22Rv1 (cell line): ENCODE results near the gene AKAP14.
"Not testable (repeated sequence)": the region's sequence is repeated elsewhere in the genome, so short reads cannot be mapped to it uniquely, and the experiment has no call there.

Experiments used
- H3K27ac ChIP-seq: fragments of 450-650 bp; 2 replicates; pipeline ENCODE4 v1.5.1; 2017
- CTCF ChIP-seq: fragments of 450-650 bp; IDR thresholded peaks from 2 replicates; pipeline ENCODE4 v1.5.1; 2017; ENCODE audit warnings: mild to moderate bottlenecking
- ZFX ChIP-seq: fragments of 450-650 bp; IDR thresholded peaks from 2 replicates; pipeline ENCODE4 v1.6.1; 2017; ENCODE audit warnings: antibody characterized with exemption, borderline replicate concordance

AKAP14 gene

GRCh38 chrX:119878740-119879139 lies 17.0 kb upstream of the AKAP14 start:
- TF ChIP-seq CTCF: no peak
- TF ChIP-seq ZFX: no peak

GRCh38 chrX:119880076-119880475 lies 15.6 kb upstream of the AKAP14 start:
- TF ChIP-seq ZFX (no peak), CTCF (no peak)
- H3K27ac ChIP-seq: no peak overlapping the region

More at GRCh38 chrX:119878740-119879139, 17.0 kb upstream of the AKAP14 start:
- H3K27ac ChIP-seq: no peak overlapping the region

GRCh38 chrX:119880552-119881437 lies 14.9 kb upstream of the AKAP14 start:
- H3K27ac ChIP-seq: no peak overlapping the region
- TF ChIP-seq CTCF: peak; percentile 70
- TF ChIP-seq ZFX: no peak

GRCh38 chrX:119885554-119886428 lies 9.9 kb upstream of the AKAP14 start:
- TF ChIP-seq CTCF: no peak
- TF ChIP-seq ZFX: no peak
- H3K27ac ChIP-seq: no peak overlapping the region

GRCh38 chrX:119887721-119888425 lies 7.8 kb upstream of the AKAP14 start:
- no peak overlapping the region for H3K27ac ChIP-seq
- TF ChIP-seq ZFX (no peak), CTCF (peak; percentile 65)

GRCh38 chrX:119890626-119891025 lies 5.1 kb upstream of the AKAP14 start:
- not testable (repeated sequence) for H3K27ac ChIP-seq

GRCh38 chrX:119891961-119892692 lies 3.6 kb upstream of the AKAP14 start:
- not testable (repeated sequence) for H3K27ac ChIP-seq
